Measurements from ENCODE around the gene TP73.

DNA sequence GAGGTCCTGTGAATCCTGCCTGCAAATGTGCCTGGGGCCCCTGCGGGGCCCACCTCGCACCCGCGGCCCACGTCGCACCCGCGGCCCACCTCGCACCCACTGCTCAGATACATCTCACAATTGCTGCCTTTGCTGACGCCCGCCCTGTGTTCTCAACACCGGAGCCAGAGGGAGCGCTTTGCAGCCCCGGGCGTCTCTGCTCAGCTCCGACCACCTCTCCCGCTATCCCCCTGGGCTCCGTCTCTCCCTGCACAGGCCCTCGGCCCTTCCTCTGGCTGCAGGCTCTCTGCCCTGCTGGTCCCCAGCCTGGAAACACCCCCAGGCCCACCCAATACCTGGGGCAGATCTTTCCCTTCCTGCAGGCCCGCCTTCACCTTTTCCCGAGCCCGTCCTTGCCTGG lies 44.8 kb downstream of the TP73 start:
- TF ChIP-seq POLR2A (IDR thresholded peaks at IDR 0.05), result no peak
- TF ChIP-seq, protein P1, sequence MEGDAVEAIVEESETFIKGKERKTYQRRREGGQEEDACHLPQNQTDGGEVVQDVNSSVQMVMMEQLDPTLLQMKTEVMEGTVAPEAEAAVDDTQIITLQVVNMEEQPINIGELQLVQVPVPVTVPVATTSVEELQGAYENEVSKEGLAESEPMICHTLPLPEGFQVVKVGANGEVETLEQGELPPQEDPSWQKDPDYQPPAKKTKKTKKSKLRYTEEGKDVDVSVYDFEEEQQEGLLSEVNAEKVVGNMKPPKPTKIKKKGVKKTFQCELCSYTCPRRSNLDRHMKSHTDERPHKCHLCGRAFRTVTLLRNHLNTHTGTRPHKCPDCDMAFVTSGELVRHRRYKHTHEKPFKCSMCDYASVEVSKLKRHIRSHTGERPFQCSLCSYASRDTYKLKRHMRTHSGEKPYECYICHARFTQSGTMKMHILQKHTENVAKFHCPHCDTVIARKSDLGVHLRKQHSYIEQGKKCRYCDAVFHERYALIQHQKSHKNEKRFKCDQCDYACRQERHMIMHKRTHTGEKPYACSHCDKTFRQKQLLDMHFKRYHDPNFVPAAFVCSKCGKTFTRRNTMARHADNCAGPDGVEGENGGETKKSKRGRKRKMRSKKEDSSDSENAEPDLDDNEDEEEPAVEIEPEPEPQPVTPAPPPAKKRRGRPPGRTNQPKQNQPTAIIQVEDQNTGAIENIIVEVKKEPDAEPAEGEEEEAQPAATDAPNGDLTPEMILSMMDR (IDR thresholded peaks at IDR 0.05), result no peak
